Testis (tissue), 3 donors: ENCODE results near the gene KRTAP20-1. TPM values are rescaled to one million over a fixed set of nuclear protein-coding genes. Genes with fewer than 3 reads are reported as not detected.

Source experiments
- DNase-seq: peaks from one replicate; pipeline ENCODE4 v3.0.0-alpha.2; 2019
- H3K27ac ChIP-seq, 2 donors: fragments of 200-600 bp; sonication (generic); one replicate each; pipeline ENCODE4 v1.5.1; 2019
- H3K27me3 ChIP-seq: fragments of 200-600 bp; sonication (generic); one replicate; pipeline ENCODE4 v1.5.1; 2019
- H3K36me3 ChIP-seq: fragments of 200-600 bp; sonication (generic); one replicate; pipeline ENCODE4 v1.5.1; 2017; ENCODE audit warnings: low read depth; ENCODE audit errors: missing control alignments
- H3K4me1 ChIP-seq: fragments of 200-600 bp; sonication (generic); one replicate; pipeline ENCODE4 v1.5.1; 2019
- H3K4me3 ChIP-seq, 2 donors: fragments of 200-600 bp; sonication (generic); one replicate each; pipeline ENCODE4 v1.5.1; 2017 to 2019
- H3K9me3 ChIP-seq: fragments of 200-600 bp; sonication (generic); one replicate; pipeline ENCODE4 v1.5.1; 2017
- CTCF ChIP-seq, 3 experiments: fragments of 450-650 bp in 2 of 3; fragments of 200-600 bp in 1 of 3; sonication (generic) in 1 of 3; IDR thresholded peaks; one replicate each; pipeline ENCODE4 v1.5.1; 2016 to 2019; ENCODE audit warnings: antibody characterized with exemption in 3 of 3, mild to moderate bottlenecking in 2 of 3, moderate library complexity in 1 of 3
- POLR2A ChIP-seq: fragments of 450-650 bp; IDR thresholded peaks from one replicate; pipeline ENCODE4 v1.6.1; 2017; ENCODE audit warnings: antibody characterized with exemption, mild to moderate bottlenecking, moderate library complexity
- WGBS, 2 donors: methylation state at CpG; one replicate each; pipeline ENCODE4 v1.1.5; 2018; 5-methylcytosine and 5-hydroxymethylcytosine counted together
- intact Hi-C: fragments of 100-400 bp; cut with DNase I; formaldehyde crosslinking; loops from one replicate; pipeline ENCODE4 v1.15.1; 2023; ENCODE audit warnings: low total_unique reads
- polyA plus RNA-seq: library from polyadenylated mRNA; stranded (reverse); fragments of 350-450 nt; fragmentation: Illumina TruSeq; extraction: RNeasy Lipid Tissue Mini Kit (QIAGEN cat#74804); gene quantifications from one replicate; pipeline ENCODE4 v1.2.3, GENCODE V29; 2014; ENCODE audit warnings: low read depth, low replicate concordance; ENCODE audit not compliant: insufficient read depth
- total RNA-seq, 2 donors: library from RNA; depleted of rRNA; stranded (reverse); fragments of >200 nt; gene quantifications; one replicate each; pipeline ENCODE4 v1.2.3, GENCODE V29; 2016

Gene KRTAP20-1
- total and polyA plus RNA-seq, 3 donors from 2014 or later, result not detected

GRCh38 chr21:30620522-30620921, 4.3 kb downstream of the KRTAP20-1 start, which contains the start of gene KRTAP20-4:
Gene KRTAP20-4 (plus strand): TSS chr21:30620627.
- TF ChIP-seq POLR2A (no peak), CTCF (IDR thresholded peaks at IDR 0.05) (no peak)
- Histone ChIP-seq H3K9me3 (no peaks in the 10 kb centered on the region), H3K4me1 (no peaks in the 10 kb centered on the region), H3K27me3 (no peaks in the 10 kb centered on the region), H3K4me3 (no peak within 1 kb of the TSS), H3K36me3 (no peaks in the 10 kb centered on the region), H3K27ac (no peak within 1 kb of the TSS)
- intact Hi-C loops, result no loop called here
- 86 to 96% methylated on average over 3 of the region's 3 CpGs for WGBS, 2 donors
- DNase-seq, result no peak

GRCh38 chr21:30623362-30623761, 7.1 kb downstream of the KRTAP20-1 start:
- H3K27me3 ChIP-seq, result no peaks in the 10 kb centered on the region
- H3K27ac ChIP-seq, result no peak overlapping the region
- DNase-seq, result no peak
- no peak overlapping the region for H3K4me3 ChIP-seq
- no peaks in the 10 kb centered on the region for H3K36me3 ChIP-seq
- intact Hi-C loops, result no loop called here
- H3K9me3 ChIP-seq, result no peaks in the 10 kb centered on the region
- WGBS, 2 donors, result 91 to 96% methylated on average over 1 to 3 of the region's 3 CpGs
- H3K4me1 ChIP-seq, result no peaks in the 10 kb centered on the region
- TF ChIP-seq POLR2A (no peak), CTCF (IDR thresholded peaks at IDR 0.05) (no peak)

- no peak overlapping the region for H3K4me3 ChIP-seq
- no peak for DNase-seq
- no peak for TF ChIP-seq CTCF (IDR thresholded peaks at IDR 0.05)
- no peaks in the 10 kb centered on the region for H3K9me3 ChIP-seq
- no peaks in the 10 kb centered on the region for H3K36me3 ChIP-seq
- no peak overlapping the region for H3K27ac ChIP-seq
- intact Hi-C loops, result no loop called here
- H3K4me1 ChIP-seq, result no peaks in the 10 kb centered on the region
- WGBS, 2 donors, result 76 to 80% methylated on average over 4 of the region's 4 CpGs
- H3K27me3 ChIP-seq, result no peaks in the 10 kb centered on the region
Measured at GRCh38 chr21:30625449-30626165, 9.4 kb downstream of the KRTAP20-1 start.

- WGBS, 2 donors, result 70 to 89% methylated on average over 4 of the region's 4 CpGs
- Histone ChIP-seq H3K27ac (no peak overlapping the region), H3K9me3 (no peaks in the 10 kb centered on the region), H3K36me3 (no peaks in the 10 kb centered on the region), H3K27me3 (no peaks in the 10 kb centered on the region), H3K4me3 (no peak overlapping the region), H3K4me1 (no peaks in the 10 kb centered on the region)
- no peak for TF ChIP-seq POLR2A
- no peak for TF ChIP-seq CTCF (IDR thresholded peaks at IDR 0.05)
- no peak for DNase-seq
- intact Hi-C loops, result no loop called here
Measured at GRCh38 chr21:30628109-30628508, 11.9 kb downstream of the KRTAP20-1 start.

GRCh38 chr21:30629200-30629599, 13.0 kb downstream of the KRTAP20-1 start:
- no peaks in the 10 kb centered on the region for H3K9me3 ChIP-seq
- DNase-seq, result no peak
- no peaks in the 10 kb centered on the region for H3K4me1 ChIP-seq
- no peak overlapping the region for H3K27ac ChIP-seq
- WGBS, 2 donors, result 63 to 75% methylated on average over 1 of the region's 1 CpG
- H3K27me3 ChIP-seq, result no peaks in the 10 kb centered on the region
- H3K4me3 ChIP-seq, result no peak overlapping the region
- intact Hi-C loops, result no loop called here
- TF ChIP-seq CTCF (IDR thresholded peaks at IDR 0.05) (no peak), POLR2A (no peak)
- no peaks in the 10 kb centered on the region for H3K36me3 ChIP-seq
